ENCODE data around the gene FJX1.

DNA sequence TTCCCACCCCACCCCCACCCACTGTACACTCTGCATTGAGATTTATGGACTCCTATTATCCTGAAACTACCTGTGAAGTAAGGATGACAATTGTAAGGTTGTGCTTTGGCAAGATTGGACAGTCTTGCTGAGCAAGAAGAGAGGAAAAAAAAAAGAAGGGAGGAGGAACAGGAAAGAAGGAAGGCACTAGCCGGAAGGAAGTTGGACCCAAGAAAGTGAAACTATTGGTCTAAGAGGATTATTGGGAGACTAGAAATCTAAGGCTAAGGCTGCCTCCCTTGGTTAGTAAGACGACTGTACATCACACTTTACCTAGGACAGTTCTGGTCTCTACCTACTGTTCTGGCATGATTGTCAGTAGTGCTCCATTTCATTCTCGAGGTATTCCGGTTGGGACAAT is 32.2 kb downstream of the FJX1 start:
- TF ChIP-seq, protein P1, sequence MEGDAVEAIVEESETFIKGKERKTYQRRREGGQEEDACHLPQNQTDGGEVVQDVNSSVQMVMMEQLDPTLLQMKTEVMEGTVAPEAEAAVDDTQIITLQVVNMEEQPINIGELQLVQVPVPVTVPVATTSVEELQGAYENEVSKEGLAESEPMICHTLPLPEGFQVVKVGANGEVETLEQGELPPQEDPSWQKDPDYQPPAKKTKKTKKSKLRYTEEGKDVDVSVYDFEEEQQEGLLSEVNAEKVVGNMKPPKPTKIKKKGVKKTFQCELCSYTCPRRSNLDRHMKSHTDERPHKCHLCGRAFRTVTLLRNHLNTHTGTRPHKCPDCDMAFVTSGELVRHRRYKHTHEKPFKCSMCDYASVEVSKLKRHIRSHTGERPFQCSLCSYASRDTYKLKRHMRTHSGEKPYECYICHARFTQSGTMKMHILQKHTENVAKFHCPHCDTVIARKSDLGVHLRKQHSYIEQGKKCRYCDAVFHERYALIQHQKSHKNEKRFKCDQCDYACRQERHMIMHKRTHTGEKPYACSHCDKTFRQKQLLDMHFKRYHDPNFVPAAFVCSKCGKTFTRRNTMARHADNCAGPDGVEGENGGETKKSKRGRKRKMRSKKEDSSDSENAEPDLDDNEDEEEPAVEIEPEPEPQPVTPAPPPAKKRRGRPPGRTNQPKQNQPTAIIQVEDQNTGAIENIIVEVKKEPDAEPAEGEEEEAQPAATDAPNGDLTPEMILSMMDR (IDR thresholded peaks at IDR 0.05; ENCODE audit: low read length) = no peak
- TF ChIP-seq EZH2 (IDR thresholded peaks at IDR 0.05; ENCODE audit: borderline replicate concordance, low read length) = no peak
